B cell (primary cell): ENCODE measurements around the gene LRRC74B. TPM values are rescaled to one million over a fixed set of nuclear protein-coding genes. Genes with fewer than 3 reads are reported as not detected.

Experiments
- ATAC-seq: fragments of 200-7000 bp; cut with Tn5 transposase; one replicate; pipeline ENCODE4 v1.10.0; 2021; ENCODE audit warnings: low read depth, mild to moderate bottlenecking, moderate number of reproducible peaks, moderate library complexity
- CTCF ChIA-PET: fragments of 350-600 bp; sonication (Branson Sonifier 250); formaldehyde crosslinking; loops from one replicate; lab custom pipeline; 2021; ENCODE audit warnings: antibody characterized with exemption, inconsistent platforms; lab: Charles Lee
- POLR2A ChIA-PET: fragments of 350-600 bp; sonication (Branson Sonifier 250); formaldehyde crosslinking; loops from one replicate; lab custom pipeline; 2021; ENCODE audit warnings: antibody characterized with exemption; lab: Charles Lee
- DNase-seq: peaks from one replicate; pipeline ENCODE4 v3.0.0; 2013
- H2AFZ ChIP-seq: 2 replicates; pipeline ENCODE4 v1.6.1; 2012; ENCODE audit warnings: mild to moderate bottlenecking, low read depth, low read length; ENCODE audit not compliant: insufficient read depth, poor library complexity, severe bottlenecking
- H3K27ac ChIP-seq, 2 donors: 1 replicate in 1 of 2; 2 replicates in 1 of 2; pipeline ENCODE4 v1.5.1; 2012 to 2013; ENCODE audit warnings: low read length in 2 of 2, mild to moderate bottlenecking in 2 of 2, moderate library complexity in 1 of 2
- H3K27me3 ChIP-seq, 4 experiments: fragments of 200-600 bp in 1 of 4; sonication (generic) in 1 of 4; replicated peaks in 1 of 4; 1 replicate in 2 of 4; 2 replicates in 2 of 4; pipeline versions ENCODE4 v1.6.1 to v1.7.0; 2013 to 2016; ENCODE audit warnings: low read length in 3 of 4, mild to moderate bottlenecking in 2 of 4, mixed read lengths in 1 of 4, moderate library complexity in 1 of 4; ENCODE audit not compliant: insufficient read depth in 4 of 4, control insufficient read depth in 3 of 4; ENCODE audit errors: control extremely low read depth in 1 of 4
- H3K36me3 ChIP-seq, 2 experiments: replicated peaks in 1 of 2; 1 replicate in 1 of 2; 2 replicates in 1 of 2; pipeline versions ENCODE4 v1.6.1 to v1.7.1; 2013; ENCODE audit warnings: low read length in 1 of 2; ENCODE audit not compliant: insufficient read depth in 2 of 2, control insufficient read depth in 1 of 2; ENCODE audit errors: control extremely low read depth in 1 of 2, extremely low read depth in 1 of 2
- H3K4me1 ChIP-seq, 2 donors: fragments of 200-600 bp in 1 of 2; sonication (generic) in 1 of 2; 1 replicate in 1 of 2; 2 replicates in 1 of 2; pipeline versions ENCODE4 v1.5.1 to v1.6.1; 2013 to 2017; ENCODE audit warnings: low read length in 2 of 2; ENCODE audit not compliant: control insufficient read depth in 2 of 2, insufficient read depth in 2 of 2
- H3K4me2 ChIP-seq: replicated peaks from 2 replicates; pipeline ENCODE3; 2012; ENCODE audit warnings: mild to moderate bottlenecking, low read depth, low read length; ENCODE audit not compliant: poor library complexity, severe bottlenecking
- H3K4me3 ChIP-seq, 5 experiments: fragments of 200-600 bp in 1 of 5; sonication (generic) in 1 of 5; 1 replicate in 3 of 5; 2 replicates in 2 of 5; pipeline versions ENCODE4 v1.5.1 to v1.7.0; 2011 to 2016; ENCODE audit warnings: low read length in 4 of 5, mild to moderate bottlenecking in 4 of 5, low read depth in 2 of 5, control low read depth in 1 of 5, moderate library complexity in 1 of 5; ENCODE audit not compliant: insufficient read depth in 1 of 5; ENCODE audit errors: control extremely low read depth in 1 of 5, extremely low read depth in 1 of 5
- H3K79me2 ChIP-seq: fragments of 200-600 bp; sonication (generic); one replicate; pipeline ENCODE4 v1.6.0; 2016; ENCODE audit warnings: low read length; ENCODE audit not compliant: control insufficient read depth, insufficient read depth
- H3K9ac ChIP-seq: fragments of 200-600 bp; sonication (generic); 2 replicates; pipeline ENCODE4 v1.6.1; 2017; ENCODE audit warnings: mild to moderate bottlenecking, low read length, moderate library complexity
- H3K9me3 ChIP-seq, 3 donors: one replicate each; pipeline versions ENCODE4 v1.6.1 to v1.7.1; 2013; ENCODE audit warnings: low read length in 2 of 3; ENCODE audit not compliant: control insufficient read depth in 2 of 3, insufficient read depth in 1 of 3; ENCODE audit errors: control extremely low read depth in 1 of 3
- H4K20me1 ChIP-seq: 2 replicates; pipeline ENCODE4 v1.6.0; 2012; ENCODE audit warnings: mild to moderate bottlenecking, low read length; ENCODE audit not compliant: insufficient read depth, control insufficient read depth, poor library complexity, severe bottlenecking
- H3K27ac Mint-ChIP-seq: one replicate; pipeline ENCODE4 v1.8.0; 2021; ENCODE audit warnings: mixed read lengths
- H3K27me3 Mint-ChIP-seq: one replicate; pipeline ENCODE4 v1.8.0; 2021; ENCODE audit warnings: mixed read lengths
- H3K4me1 Mint-ChIP-seq: one replicate; pipeline ENCODE4 v1.8.0; 2021; ENCODE audit warnings: mixed read lengths
- H3K4me3 Mint-ChIP-seq: one replicate; pipeline ENCODE4 v1.8.0; 2021; ENCODE audit warnings: mixed read lengths
- H3K9me3 Mint-ChIP-seq: one replicate; pipeline ENCODE4 v1.8.0; 2022; ENCODE audit warnings: mixed read lengths; ENCODE audit not compliant: insufficient read depth
- CTCF ChIP-seq: fragments of 200-600 bp; IDR thresholded peaks from one replicate; pipeline ENCODE4 v1.8.0; 2022; ENCODE audit warnings: antibody characterized with exemption, mild to moderate bottlenecking
- EZH2 ChIP-seq: IDR thresholded peaks from 2 replicates; pipeline ENCODE4 v1.6.1; 2012; ENCODE audit warnings: borderline replicate concordance, low read depth, mild to moderate bottlenecking, moderate library complexity, low read length; ENCODE audit not compliant: insufficient read depth, poor library complexity, severe bottlenecking
- WGBS: methylation state at CpG from one replicate; pipeline ENCODE4 v1.1.5; 2013; ENCODE audit warnings: missing lambda C conversion rate; ENCODE audit not compliant: insufficient coverage; 5-methylcytosine and 5-hydroxymethylcytosine counted together
- intact Hi-C: fragments of 100-400 bp; cut with micrococcal nuclease; formaldehyde crosslinking; loops from one replicate; pipeline ENCODE4 v1.10.0; 2022
- polyA plus RNA-seq: library from polyadenylated mRNA; depleted of rRNA; stranded (reverse); fragments of >200 nt; gene quantifications from 2 replicates; pipeline ENCODE4 v1.2.3, GENCODE V29; 2012
- total RNA-seq, 2 donors: library from RNA; stranded (reverse); fragments of 120-200 nt in 1 of 2; gene quantifications; 1 replicate in 1 of 2; 2 replicates in 1 of 2; pipeline versions ENCODE4 v1.2.3 to v1.2.4, GENCODE V29; 2013 to 2022

The LRRC74B gene
- total and polyA plus RNA-seq, 2 donors (not counting 1 experiment from before 2014, with no cell fraction given) = 0.01 to 0.17 TPM

GRCh38 chr22:21067075-21067900 is 21.5 kb downstream of the LRRC74B start:
- TF ChIP-seq CTCF (no peak), EZH2 (no peak)
- H3K4me3 Mint-ChIP-seq = no peak overlapping the region
- WGBS = 92% methylated on average over 27 of the region's 28 CpGs
- DNase-seq (no peak), ATAC-seq (no peak)
- Histone ChIP-seq H3K9ac (no peak overlapping the region), H3K9me3 (peaks cover 0 to 4% (median 0%) of the 10 kb centered on the region in 3 donors), H4K20me1 (no peaks in the 10 kb centered on the region), H3K4me1 (no peaks in the 10 kb centered on the region), H3K36me3 (no peaks in the 10 kb centered on the region), H3K4me2 (no peak overlapping the region), H3K27ac (no peak overlapping the region), H3K79me2 (no peaks in the 10 kb centered on the region), H3K4me3 (no peak overlapping the region), H2AFZ (no peak overlapping the region), H3K27me3 (peaks cover 0 to 5% (median 0%) of the 10 kb centered on the region in 4 experiments)
- H3K4me1 Mint-ChIP-seq = no peaks in the 10 kb centered on the region
- no peaks in the 10 kb centered on the region for H3K9me3 Mint-ChIP-seq
- intact Hi-C loops = no loop called here
- H3K27me3 Mint-ChIP-seq = peaks cover 8% of the 10 kb centered on the region
- H3K27ac Mint-ChIP-seq = no peak overlapping the region
- POLR2A ChIA-PET = no interaction called here
- CTCF ChIA-PET = no interaction called here
